H9 (cell line): Measurements from ENCODE around the gene ZMAT5. TPM values are rescaled to one million over a fixed set of nuclear protein-coding genes. Genes with fewer than 3 reads are reported as not detected.

Experiments used
- DNase-seq: peaks from one replicate; pipeline ENCODE4 v3.0.0-alpha.2; 2017
- H2AFZ ChIP-seq: one replicate; pipeline ENCODE4 v1.6.1; 2013; ENCODE audit warnings: mild to moderate bottlenecking, low read length, control low read depth, moderate library complexity
- H2AK5ac ChIP-seq: 2 replicates; pipeline ENCODE4 v1.6.1; 2013; ENCODE audit warnings: low read length, control low read depth, mixed read lengths; ENCODE audit not compliant: insufficient read length
- H2BK120ac ChIP-seq: one replicate; pipeline ENCODE4 v1.6.1; 2013; ENCODE audit warnings: low read depth, mild to moderate bottlenecking, low read length, control low read depth, inconsistent platforms; ENCODE audit not compliant: poor library complexity, severe bottlenecking
- H2BK12ac ChIP-seq: 2 replicates; pipeline ENCODE4 v1.6.1; 2013; ENCODE audit warnings: low read length, control low read depth, mixed read lengths, low read depth; ENCODE audit not compliant: insufficient read length
- H2BK15ac ChIP-seq: 2 replicates; pipeline ENCODE4 v1.6.1; 2013; ENCODE audit warnings: low read depth, low read length, control low read depth
- H2BK20ac ChIP-seq: one replicate; pipeline ENCODE4 v1.6.1; 2013; ENCODE audit warnings: low read depth, mild to moderate bottlenecking, low read length, control low read depth, inconsistent platforms; ENCODE audit not compliant: poor library complexity, severe bottlenecking
- H2BK5ac ChIP-seq: 2 replicates; pipeline ENCODE4 v1.6.1; 2013; ENCODE audit warnings: low read length, control low read depth, mixed read lengths; ENCODE audit not compliant: insufficient read length
- H3K14ac ChIP-seq: 2 replicates; pipeline ENCODE4 v1.6.1; 2013; ENCODE audit warnings: low read length, control low read depth; ENCODE audit not compliant: insufficient read depth
- H3K18ac ChIP-seq: 2 replicates; pipeline ENCODE4 v1.6.1; 2013; ENCODE audit warnings: low read depth, mild to moderate bottlenecking, mixed read lengths, low read length, control low read depth; ENCODE audit not compliant: insufficient read length
- H3K23ac ChIP-seq: 2 replicates; pipeline ENCODE4 v1.6.1; 2013; ENCODE audit warnings: low read length, control low read depth, mixed read lengths, low read depth; ENCODE audit not compliant: insufficient read length
- H3K23me2 ChIP-seq: 2 replicates; pipeline ENCODE4 v1.6.1; 2013; ENCODE audit warnings: low read depth, mild to moderate bottlenecking, mixed read lengths, low read length, control low read depth; ENCODE audit not compliant: insufficient read length, poor library complexity, severe bottlenecking
- H3K27ac ChIP-seq: 2 replicates; pipeline ENCODE4 v1.5.1; 2013; ENCODE audit warnings: low read length, control low read depth, mixed read lengths, low read depth; ENCODE audit not compliant: insufficient read length
- H3K27me3 ChIP-seq: 2 replicates; pipeline ENCODE4 v1.6.1; 2013; ENCODE audit warnings: low read length, control low read depth, inconsistent platforms; ENCODE audit not compliant: insufficient read depth
- H3K4ac ChIP-seq: 2 replicates; pipeline ENCODE4 v1.6.1; 2013; ENCODE audit warnings: low read depth, mild to moderate bottlenecking, control low read depth, inconsistent platforms, low read length, moderate library complexity
- H3K4me1 ChIP-seq: 2 replicates; pipeline ENCODE4 v1.6.1; 2013; ENCODE audit warnings: low read length, control low read depth, inconsistent platforms; ENCODE audit not compliant: insufficient read depth
- H3K4me2 ChIP-seq: 2 replicates; pipeline ENCODE4 v1.6.1; 2013; ENCODE audit warnings: low read length, control low read depth, mixed read lengths; ENCODE audit not compliant: insufficient read length, insufficient read depth
- H3K56ac ChIP-seq: 2 replicates; pipeline ENCODE4 v1.6.1; 2013; ENCODE audit warnings: low read depth, mild to moderate bottlenecking, mixed read lengths, low read length, control low read depth; ENCODE audit not compliant: insufficient read length
- H3K79me1 ChIP-seq: 2 replicates; pipeline ENCODE4 v1.6.1; 2013; ENCODE audit warnings: low read depth, mild to moderate bottlenecking, moderate library complexity, low read length, control low read depth, inconsistent platforms; ENCODE audit not compliant: insufficient read depth, poor library complexity, severe bottlenecking
- H3K79me2 ChIP-seq: 2 replicates; pipeline ENCODE4 v1.6.1; 2013; ENCODE audit warnings: low read length, control low read depth, inconsistent platforms; ENCODE audit not compliant: insufficient read depth
- H3K9ac ChIP-seq: 2 replicates; pipeline ENCODE4 v1.6.1; 2013; ENCODE audit warnings: low read length, control low read depth, mixed read lengths; ENCODE audit not compliant: insufficient read length; ENCODE audit errors: extremely low read depth
- H3K9me3 ChIP-seq: one replicate; pipeline ENCODE4 v1.6.1; 2013; ENCODE audit warnings: low read depth, low read length, inconsistent platforms; ENCODE audit not compliant: control insufficient read depth
- H3T11ph ChIP-seq: one replicate; pipeline ENCODE4 v1.6.1; 2013; ENCODE audit warnings: mild to moderate bottlenecking, low read length, control low read depth, inconsistent platforms
- H4K20me1 ChIP-seq: one replicate; pipeline ENCODE4 v1.6.1; 2013; ENCODE audit not compliant: control insufficient read depth, insufficient read length, insufficient read depth
- H4K5ac ChIP-seq: 2 replicates; pipeline ENCODE4 v1.6.1; 2013; ENCODE audit warnings: low read depth, mild to moderate bottlenecking, mixed read lengths, low read length, control low read depth; ENCODE audit not compliant: insufficient read length
- H4K8ac ChIP-seq: replicated peaks from 2 replicates; pipeline ENCODE4 v1.6.1; 2013; ENCODE audit warnings: low read length, control low read depth, mixed read lengths, low read depth; ENCODE audit not compliant: insufficient read length
- H4K91ac ChIP-seq: 2 replicates; pipeline ENCODE4 v1.6.1; 2013; ENCODE audit warnings: low read depth, mild to moderate bottlenecking, moderate library complexity, mixed read lengths, low read length, control low read depth; ENCODE audit not compliant: insufficient read length
- H3K27ac Mint-ChIP-seq, 3 experiments: 2 replicates in 2 of 3; 3 replicates in 1 of 3; pipeline ENCODE4 v1.8.0; 2020 to 2021; ENCODE audit warnings: mixed read lengths in 3 of 3, mild to moderate bottlenecking in 1 of 3, moderate library complexity in 1 of 3
- H3K27me3 Mint-ChIP-seq: 2 replicates; pipeline ENCODE4 v1.8.0; 2021; ENCODE audit warnings: low read depth, mild to moderate bottlenecking, moderate library complexity, mixed read lengths
- H3K36me3 Mint-ChIP-seq, 3 experiments: 2 replicates in 2 of 3; 3 replicates in 1 of 3; pipeline ENCODE4 v1.8.0; 2020 to 2021; ENCODE audit warnings: low read depth in 3 of 3, mixed read lengths in 3 of 3; ENCODE audit not compliant: insufficient read depth in 1 of 3
- H3K4me1 Mint-ChIP-seq, 2 experiments: 2 replicates each; pipeline ENCODE4 v1.8.0; 2020; ENCODE audit warnings: mixed read lengths in 2 of 2
- H3K4me3 Mint-ChIP-seq, 2 experiments: 2 replicates in 1 of 2; 3 replicates in 1 of 2; pipeline ENCODE4 v1.8.0; 2020 to 2021; ENCODE audit warnings: mild to moderate bottlenecking in 2 of 2, mixed read lengths in 2 of 2, moderate library complexity in 1 of 2
- H3K9me3 Mint-ChIP-seq, 2 experiments: 2 replicates in 1 of 2; 3 replicates in 1 of 2; pipeline ENCODE4 v1.8.0; 2020; ENCODE audit warnings: mild to moderate bottlenecking in 2 of 2, mixed read lengths in 2 of 2, moderate library complexity in 1 of 2
- WGBS: extraction: QIAGEN DNeasy Blood & Tissue Kit; methylation state at CpG from one replicate; pipeline ENCODE4 v1.1.7; 2013; ENCODE audit warnings: missing lambda C conversion rate, low lambda C conversion rate, mixed read lengths; ENCODE audit not compliant: insufficient read length; ENCODE audit errors: extremely low coverage; 5-methylcytosine and 5-hydroxymethylcytosine counted together
- total RNA-seq: library from RNA; stranded (reverse); gene quantifications from 2 replicates; pipeline ENCODE4 v1.2.1, GENCODE V29; 2021
- TF ChIP-seq, protein P1 (sequence below): fragments of 200-600 bp; sonication (generic); conservative IDR thresholded peaks from 3 replicates; pipeline ENCODE4 v1.8.0; 2021; ENCODE audit warnings: antibody characterized with exemption, mild to moderate bottlenecking

The ZMAT5 gene
- total RNA-seq, 1 experiment from 2014 or later: 13.9 TPM

DNA sequence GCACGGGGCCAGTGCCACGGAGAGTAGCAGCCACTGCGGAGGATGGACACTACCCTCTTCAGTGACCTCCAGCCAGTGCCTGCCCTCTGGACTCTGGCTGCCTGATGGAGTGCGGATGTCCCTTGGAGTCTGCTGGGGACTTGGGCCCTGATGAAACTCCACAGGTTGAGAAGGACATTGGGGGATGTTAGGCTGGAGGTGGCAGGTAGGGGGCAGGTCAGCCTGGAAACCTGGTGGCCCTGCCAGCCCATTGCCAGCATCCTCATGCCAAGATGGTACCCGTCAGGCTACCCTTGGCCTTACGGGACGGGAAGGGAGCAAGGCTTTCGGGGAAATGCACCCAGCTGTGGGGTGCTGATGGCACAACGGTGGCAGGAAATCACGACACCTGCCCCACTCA, 43.0 kb downstream of the ZMAT5 start:
- peaks cover 21% of the 10 kb centered on the region; the same call in 1 of the 2 replicates for H3K27me3 ChIP-seq

More for the DNA sequence above, 43.0 kb downstream of the ZMAT5 start:
- H2AFZ ChIP-seq: no peak overlapping the region
- H2BK120ac ChIP-seq: no peak overlapping the region
- WGBS: no CpG with 5 or more reads among the region's 10 CpGs
- no peak overlapping the region for H2BK20ac ChIP-seq
- no peak for DNase-seq
- no peak overlapping the region for H3K56ac ChIP-seq
- H4K5ac ChIP-seq: no peak overlapping the region
- H4K8ac ChIP-seq: no peak overlapping the region
- H3K18ac ChIP-seq: no peak overlapping the region
- no peak overlapping the region for H2BK15ac ChIP-seq
- H3K79me1 ChIP-seq: no peaks in the 10 kb centered on the region
- H2BK12ac ChIP-seq: no peak overlapping the region
- no peaks in the 10 kb centered on the region for H3K9me3 ChIP-seq
- H3K27ac ChIP-seq: no peak overlapping the region
- Mint-ChIP-seq H3K4me1 (peaks cover 11 to 18% of the 10 kb centered on the region in 2 experiments; a peak in 3 of 4 replicates), H3K4me3 (no peak overlapping the region), H3K9me3 (no peaks in the 10 kb centered on the region; a peak in 1 of 5 replicates), H3K36me3 (no peaks in the 10 kb centered on the region; a peak in 1 of 7 replicates), H3K27me3 (peaks cover 70% of the 10 kb centered on the region), H3K27ac (no peak overlapping the region)
- H3K4me1 ChIP-seq: no peaks in the 10 kb centered on the region
- no peak overlapping the region for H3K4ac ChIP-seq
- no peaks in the 10 kb centered on the region for H4K20me1 ChIP-seq
- H3K23ac ChIP-seq: no peak overlapping the region
- no peak overlapping the region for H2AK5ac ChIP-seq
- no peak overlapping the region for H3K4me2 ChIP-seq
- TF ChIP-seq, protein P1, sequence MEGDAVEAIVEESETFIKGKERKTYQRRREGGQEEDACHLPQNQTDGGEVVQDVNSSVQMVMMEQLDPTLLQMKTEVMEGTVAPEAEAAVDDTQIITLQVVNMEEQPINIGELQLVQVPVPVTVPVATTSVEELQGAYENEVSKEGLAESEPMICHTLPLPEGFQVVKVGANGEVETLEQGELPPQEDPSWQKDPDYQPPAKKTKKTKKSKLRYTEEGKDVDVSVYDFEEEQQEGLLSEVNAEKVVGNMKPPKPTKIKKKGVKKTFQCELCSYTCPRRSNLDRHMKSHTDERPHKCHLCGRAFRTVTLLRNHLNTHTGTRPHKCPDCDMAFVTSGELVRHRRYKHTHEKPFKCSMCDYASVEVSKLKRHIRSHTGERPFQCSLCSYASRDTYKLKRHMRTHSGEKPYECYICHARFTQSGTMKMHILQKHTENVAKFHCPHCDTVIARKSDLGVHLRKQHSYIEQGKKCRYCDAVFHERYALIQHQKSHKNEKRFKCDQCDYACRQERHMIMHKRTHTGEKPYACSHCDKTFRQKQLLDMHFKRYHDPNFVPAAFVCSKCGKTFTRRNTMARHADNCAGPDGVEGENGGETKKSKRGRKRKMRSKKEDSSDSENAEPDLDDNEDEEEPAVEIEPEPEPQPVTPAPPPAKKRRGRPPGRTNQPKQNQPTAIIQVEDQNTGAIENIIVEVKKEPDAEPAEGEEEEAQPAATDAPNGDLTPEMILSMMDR: peak; percentile 47; the same call in 2 of the 3 replicates
- no peaks in the 10 kb centered on the region for H3K79me2 ChIP-seq
- H3T11ph ChIP-seq: no peak overlapping the region
- no peak overlapping the region for H2BK5ac ChIP-seq
- H3K23me2 ChIP-seq: peaks cover 4% of the 10 kb centered on the region
- H3K9ac ChIP-seq: no peak overlapping the region
- H4K91ac ChIP-seq: no peak overlapping the region
- H3K14ac ChIP-seq: no peak overlapping the region
